Hematopoietic multipotent progenitor cell treated with erythropoietin and hydrocortisone succinate and interleukin-3 and kit ligand, for 4 days (in vitro differentiated cells): Measurements from ENCODE around the gene PPEF1.

Experiments used
- DNase-seq: peaks from one replicate; pipeline ENCODE4 v3.0.0-alpha.2; 2015

The PPEF1 gene, protein sequence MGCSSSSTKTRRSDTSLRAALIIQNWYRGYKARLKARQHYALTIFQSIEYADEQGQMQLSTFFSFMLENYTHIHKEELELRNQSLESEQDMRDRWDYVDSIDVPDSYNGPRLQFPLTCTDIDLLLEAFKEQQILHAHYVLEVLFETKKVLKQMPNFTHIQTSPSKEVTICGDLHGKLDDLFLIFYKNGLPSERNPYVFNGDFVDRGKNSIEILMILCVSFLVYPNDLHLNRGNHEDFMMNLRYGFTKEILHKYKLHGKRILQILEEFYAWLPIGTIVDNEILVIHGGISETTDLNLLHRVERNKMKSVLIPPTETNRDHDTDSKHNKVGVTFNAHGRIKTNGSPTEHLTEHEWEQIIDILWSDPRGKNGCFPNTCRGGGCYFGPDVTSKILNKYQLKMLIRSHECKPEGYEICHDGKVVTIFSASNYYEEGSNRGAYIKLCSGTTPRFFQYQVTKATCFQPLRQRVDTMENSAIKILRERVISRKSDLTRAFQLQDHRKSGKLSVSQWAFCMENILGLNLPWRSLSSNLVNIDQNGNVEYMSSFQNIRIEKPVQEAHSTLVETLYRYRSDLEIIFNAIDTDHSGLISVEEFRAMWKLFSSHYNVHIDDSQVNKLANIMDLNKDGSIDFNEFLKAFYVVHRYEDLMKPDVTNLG

DNA sequence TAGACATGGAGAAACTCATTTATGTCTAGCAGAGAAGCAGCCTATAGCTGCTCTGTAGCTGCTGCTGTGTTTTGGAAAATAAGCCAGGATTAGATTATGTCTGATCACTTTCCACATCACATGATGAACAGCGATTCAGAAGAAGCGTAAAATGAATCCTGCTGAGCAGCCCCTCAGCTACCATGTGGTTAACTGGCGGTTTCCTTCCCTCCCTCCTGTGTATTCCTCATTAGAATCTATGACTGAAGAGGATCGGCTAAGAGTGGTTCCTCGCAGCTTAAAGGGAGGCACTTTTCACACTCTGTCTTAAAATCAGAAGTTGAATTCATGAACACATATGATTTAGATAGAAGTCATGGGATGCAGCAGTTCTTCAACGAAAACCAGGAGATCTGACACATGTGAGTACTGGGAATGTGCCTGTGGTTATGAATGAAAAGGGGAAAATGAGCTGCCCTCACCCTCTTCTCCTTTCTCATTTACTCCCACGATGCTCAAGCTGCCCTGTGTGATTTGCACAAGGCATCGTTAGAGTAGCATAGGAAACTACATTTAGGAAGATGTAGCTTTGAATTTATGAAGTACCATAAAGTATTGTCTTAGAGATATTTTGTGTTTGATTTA lies at the start of gene PPEF1:
PPEF1 (plus strand) TSS at position 220 of the 624 bp plus-strand sequence; CDS start at position 356, 136 bp downstream.
- DNase-seq = peak; percentile 7

DNA sequence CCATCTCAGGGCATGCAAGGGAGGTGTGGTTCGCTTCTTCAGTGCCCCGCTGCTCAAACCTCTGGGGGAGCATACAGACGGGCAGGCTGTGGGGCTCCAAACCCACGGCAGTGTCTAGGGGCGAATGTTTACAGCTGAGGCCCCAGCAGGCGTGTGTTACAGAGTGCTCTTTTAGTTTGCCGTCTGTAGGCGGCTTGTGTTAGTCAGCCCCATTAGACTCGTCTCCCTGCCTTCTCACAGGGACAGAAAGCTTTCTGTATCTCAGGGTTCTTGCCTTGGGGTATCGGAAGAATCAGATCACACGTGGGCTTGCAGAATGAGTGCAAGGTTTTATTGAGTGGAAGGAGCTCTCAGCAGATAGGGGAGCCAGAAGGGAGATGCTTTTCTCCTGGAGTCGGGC lies 46.2 kb upstream of the PPEF1 start:
- no peak for DNase-seq

DNA sequence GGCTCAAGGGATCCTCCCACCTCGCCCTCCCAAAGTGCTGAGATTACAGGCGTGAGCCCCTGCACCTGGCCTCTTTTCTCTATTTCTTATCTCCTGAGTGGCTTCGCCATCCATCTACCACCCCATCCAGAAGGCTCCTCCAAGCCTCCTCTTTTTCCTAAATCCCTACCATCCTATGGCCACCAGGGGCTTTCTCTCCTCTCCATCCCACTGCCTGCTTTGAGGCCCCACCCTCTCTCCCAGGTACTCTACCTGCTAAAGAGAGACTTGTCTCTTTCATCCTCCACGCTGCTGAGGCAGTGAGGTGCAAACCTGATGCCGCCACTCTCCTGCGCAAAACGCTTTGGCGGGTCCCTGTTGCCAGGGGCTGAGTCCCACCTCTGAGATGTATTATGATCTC lies 42.5 kb upstream of the PPEF1 start:
- no peak for DNase-seq

DNA sequence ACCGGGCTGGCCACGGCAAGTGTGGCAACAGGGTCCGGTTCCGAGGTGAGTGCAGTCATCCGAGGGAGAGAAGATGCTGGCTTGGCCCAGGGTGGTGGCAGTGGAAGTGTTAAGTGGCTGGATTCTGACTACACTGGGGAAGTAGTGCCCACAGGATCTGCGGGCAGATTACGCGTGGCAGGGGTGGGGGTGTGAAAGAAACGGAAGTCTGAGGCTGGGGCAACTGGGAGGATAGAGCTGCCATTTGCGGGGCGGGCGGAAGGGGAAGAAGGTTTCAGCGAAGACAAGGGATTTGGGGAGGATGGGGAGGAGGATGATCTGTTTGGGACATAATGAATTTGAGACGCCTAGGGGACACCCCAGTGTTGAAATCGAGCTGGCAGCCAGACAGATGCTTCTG lies 40.8 kb upstream of the PPEF1 start:
- peak; percentile 28 for DNase-seq

DNA sequence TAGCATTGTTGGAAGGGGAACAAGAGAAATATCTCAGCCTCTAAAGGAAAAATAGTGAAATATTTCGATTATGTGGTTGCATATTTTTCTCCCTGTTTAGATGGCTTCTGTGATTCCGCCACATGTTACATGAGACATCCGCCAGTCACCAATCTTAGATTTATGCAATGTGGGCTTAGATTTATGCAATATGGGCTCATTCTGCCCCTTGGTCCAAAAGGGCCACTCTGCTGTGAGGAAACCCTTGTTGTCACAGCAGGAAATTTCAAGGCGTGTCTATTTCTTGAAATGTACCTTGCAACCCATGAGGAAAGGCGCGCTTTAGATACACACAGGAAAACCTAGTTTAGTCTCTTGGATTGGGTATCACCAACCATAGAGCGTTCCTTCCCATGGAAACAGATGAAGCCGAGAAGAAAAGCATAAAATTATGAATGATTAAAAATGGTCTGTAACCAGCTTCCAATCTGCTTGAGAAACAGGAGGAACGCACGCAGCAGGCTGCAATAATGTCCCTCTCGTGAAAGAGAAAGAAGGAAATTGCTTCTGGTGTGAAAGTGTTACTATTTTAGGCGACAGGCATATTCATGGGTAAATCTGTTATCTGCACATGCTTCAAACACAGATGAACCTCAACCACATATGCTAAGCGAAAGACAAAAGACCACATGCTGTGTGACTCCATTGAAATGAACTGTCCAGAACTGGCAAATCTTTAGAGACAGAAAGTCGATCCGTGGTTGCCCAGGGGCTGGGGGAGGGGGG lies 39.2 kb upstream of the PPEF1 start:
- DNase-seq = peak; percentile 39

DNA sequence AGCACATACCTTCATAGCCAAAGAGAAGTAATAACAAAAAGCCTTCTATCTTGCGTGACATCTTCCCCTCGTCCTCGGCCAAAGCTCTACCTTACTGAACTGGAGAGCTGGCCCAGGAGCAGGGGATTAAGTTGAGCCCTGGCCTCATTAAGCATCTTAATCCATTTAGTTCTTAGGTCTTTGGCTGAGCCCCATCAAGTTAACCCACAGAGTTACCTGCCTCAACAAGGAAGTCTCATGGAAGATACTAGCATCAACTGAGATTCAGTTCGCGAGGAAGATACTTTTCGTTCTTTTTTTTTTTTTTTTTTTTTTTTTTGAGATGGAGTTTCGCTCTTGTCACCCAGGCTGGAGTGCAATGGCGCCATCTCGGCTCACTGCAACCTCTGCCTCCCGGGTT lies 35.4 kb upstream of the PPEF1 start, which contains the start of gene RS1:
RS1 (minus strand) TSS at position 101 of the 400 bp plus-strand sequence; CDS start at position 61, 40 bp downstream.
- no peak for DNase-seq

DNA sequence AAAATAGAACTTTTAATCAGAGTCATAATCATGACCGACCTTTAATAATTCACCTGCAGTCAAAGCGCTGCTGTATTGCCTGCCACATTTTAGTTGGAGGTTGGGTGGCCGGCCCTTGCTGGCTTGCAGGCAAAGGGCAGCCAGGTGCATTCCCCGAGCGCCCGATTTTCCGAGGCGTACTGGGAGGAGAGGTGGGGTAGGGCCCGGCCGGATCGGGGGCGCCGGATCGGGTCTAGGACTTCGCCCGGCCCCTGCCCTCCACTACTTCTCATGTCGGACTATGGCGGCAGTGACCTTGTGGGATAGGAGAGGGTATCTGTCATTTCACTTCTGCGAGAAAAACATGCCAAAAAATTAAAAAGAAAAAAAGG lies 33.0 kb upstream of the PPEF1 start:
- no peak for DNase-seq

DNA sequence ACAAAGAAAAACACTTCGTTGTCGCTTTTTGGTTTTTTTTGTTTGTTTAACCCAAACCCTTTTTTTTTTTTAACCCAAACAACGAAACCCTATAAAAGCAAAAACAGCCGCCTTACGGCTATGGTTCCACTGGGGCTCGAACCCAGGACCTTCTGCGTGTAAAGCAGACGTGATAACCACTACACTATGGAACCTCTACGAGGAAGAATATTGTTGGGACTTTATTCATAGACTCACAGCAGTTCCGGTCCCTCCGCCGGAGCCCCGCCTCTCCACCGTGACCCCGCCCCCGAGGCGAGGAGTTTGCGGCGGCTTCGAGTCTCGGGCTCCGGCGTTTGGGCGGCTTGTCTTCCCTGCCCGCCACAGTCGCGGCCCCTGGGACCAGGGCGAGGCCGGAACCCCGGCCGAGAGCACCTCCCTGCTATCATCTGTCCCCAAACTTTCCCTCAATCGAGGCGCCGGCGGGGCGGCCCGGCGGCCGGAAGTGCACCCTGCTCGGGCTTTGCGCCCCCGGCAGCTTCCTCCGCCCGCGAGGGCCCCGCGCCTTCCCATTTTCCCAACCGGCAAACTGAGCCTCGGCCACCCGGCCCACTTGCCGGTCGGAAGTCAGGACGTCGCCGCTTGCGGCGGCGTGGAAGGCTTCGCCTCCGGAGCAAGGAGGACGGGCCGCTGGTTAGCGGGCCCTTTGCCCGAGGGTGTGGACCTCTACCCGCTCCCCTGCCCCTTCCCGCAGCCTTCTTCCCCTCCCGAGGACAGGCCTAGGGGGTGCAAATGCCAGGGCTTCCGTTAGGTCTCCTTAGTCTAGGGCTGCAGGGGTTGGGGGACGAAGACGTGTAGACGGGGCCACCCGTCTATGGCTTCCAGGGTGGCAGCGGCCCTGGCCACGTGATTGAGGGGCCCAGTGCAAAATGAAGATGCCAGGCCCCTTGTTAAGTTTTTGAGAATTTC lies 32.4 kb upstream of the PPEF1 start:
- peak; percentile 82 for DNase-seq

DNA sequence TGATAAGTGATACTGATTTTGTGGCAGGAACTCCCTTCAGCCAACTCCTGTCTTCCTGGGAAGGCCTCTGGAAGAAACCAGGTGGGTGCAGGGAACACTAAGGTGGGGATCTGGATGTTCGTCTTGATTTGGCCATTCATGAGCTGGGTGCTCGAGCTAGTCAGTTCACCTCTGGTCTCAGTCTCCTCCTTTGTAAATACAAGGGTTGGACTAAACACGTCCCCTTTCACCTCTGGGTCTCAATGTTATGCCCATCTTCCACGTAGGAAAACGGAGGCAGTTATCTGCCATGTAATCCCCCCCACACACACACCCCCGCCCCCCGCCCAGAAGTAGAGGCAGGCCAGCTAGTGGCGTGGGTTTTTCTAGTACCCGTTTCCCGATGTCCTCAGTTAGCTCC lies 31.4 kb upstream of the PPEF1 start:
- DNase-seq = no peak

DNA sequence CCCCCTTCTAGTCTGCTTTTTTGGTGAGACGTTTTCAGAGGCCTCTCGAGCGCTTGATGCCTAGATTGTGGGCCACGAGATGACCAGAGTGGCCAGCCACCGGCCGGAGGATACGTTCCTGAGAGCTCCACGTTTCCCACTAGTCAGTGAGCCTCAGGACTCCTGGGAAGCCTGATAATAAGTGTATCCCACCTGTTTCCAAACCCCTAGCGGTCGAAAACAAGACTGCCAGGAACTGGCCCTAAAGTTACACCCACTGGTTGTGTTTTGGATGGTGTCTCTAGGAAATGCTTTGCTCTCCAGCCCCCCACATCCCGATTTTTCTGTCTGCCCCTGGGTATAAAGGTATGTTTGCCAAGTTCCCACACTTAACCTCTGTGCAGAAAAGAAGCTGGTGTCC lies 31.0 kb upstream of the PPEF1 start:
- no peak for DNase-seq

DNA sequence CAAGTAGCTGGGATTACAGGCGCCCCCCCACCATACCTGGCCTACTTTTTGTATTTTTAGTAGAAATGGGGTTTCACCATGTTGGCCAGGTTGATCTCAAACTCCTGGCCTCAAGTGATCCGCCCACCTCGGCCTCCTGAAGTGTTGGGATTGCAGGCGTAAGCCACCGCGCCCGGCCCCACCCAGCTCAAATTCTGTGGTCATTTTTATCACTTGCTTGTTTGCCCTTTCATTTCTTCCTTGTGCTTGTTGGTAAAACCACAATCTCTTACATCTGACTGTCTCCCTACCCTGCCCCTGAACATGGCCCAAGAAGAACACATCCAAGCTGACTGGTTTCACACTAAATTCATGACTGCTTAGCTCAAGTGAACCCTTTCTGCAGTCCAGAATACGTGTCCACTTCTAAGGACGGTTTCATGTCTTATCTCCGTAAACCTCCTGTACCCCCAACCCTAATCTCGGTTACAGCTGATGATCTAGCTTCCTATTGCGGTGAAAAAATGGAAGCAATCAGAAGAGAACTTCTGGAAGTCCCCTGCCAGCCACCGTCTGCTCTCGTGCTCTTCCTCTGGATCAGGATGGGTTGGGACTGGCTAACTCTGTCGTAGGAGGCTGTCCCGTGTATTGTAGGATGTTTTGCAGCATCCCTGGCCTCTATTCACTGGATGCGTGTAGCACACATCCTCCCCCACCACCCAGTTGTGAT lies 30.1 kb upstream of the PPEF1 start:
- DNase-seq = peak; percentile 90

DNA sequence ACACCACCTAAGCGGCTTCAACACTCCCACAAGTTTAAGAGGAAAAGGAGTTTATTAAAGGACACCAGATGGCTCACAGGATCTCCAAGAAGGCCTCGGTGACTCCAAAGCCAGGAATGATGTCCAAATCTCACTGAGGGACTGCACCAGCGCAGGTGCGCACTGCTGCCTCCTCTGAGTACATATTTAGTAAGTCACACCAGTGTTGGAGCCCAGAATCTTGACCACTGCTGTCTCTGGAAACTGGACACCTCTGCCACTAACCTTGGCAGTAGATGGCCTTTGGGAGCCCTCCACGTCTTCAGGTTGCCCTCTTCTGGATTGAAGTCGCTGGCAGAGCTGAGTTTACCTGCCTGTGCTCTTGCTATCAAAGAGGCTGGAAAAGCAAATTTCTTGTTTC lies 25.4 kb upstream of the PPEF1 start:
- no peak for DNase-seq

DNA sequence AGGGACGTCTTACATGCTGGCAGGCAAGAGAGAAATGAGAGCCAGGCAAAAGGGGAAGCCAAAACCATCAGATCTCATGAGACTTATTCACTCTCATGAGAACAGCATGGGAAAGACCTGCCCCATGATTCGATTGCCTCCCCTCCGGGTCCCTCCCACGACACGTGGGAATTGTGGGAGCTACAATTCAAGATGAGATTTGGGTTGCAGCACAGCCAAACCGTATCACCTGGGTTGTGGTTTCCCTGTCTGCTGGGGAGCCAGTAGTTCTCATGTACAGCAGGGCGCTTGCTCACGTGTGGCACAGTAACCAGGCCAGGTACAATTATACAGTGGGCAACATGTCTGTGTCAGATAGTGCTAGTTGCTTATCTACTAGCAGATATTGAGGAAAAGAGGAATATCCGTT lies 24.5 kb upstream of the PPEF1 start:
- DNase-seq = no peak

DNA sequence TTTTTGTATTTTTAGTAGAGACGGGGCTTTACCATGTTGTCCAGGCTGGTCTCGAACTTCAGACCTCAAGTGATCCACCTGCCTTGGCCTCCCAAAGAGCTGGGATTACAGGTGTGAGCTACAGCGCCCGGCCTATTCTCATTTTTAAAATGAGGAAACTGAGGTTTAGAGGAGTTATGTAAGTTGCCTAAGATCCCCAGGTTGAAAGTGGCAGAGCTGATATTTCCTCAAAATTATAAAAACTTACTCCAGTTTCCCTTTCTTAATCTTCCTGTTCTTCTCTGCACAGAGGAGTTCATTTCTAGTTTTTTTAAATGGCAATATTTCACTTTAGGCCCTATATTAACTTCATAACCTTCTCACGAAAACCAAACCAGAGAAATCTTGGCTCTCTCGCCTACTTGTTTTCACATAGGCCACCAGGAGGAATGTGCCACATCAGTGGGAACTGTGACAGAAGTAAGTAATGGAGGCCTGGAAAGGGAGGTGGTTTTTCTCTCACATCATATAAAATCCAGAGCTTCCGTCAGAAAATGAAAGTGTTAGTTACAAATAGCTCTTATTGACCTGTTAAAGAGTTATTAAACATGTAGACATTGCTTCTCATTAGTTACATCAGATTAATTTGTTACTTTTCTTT lies 19.5 kb upstream of the PPEF1 start:
- DNase-seq = no peak

DNA sequence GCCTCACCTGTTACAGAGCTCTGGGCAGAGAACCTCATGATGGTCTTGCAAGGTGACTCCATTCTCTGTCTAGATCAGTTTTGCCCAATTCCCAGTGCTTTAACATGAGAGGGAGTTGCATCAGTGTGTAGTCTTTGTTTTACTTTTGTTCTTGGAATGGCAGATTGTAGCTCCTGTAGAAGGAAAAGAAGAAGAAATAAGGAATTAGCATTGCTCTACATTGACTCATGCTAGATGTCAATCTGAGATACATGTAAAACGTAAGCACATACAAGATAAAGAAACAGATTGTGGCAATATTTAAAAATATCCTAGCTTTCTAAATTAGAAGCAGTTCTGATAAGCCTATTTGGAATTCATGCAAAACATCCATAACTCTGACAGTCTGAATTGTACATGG lies 16.0 kb upstream of the PPEF1 start:
- no peak for DNase-seq

DNA sequence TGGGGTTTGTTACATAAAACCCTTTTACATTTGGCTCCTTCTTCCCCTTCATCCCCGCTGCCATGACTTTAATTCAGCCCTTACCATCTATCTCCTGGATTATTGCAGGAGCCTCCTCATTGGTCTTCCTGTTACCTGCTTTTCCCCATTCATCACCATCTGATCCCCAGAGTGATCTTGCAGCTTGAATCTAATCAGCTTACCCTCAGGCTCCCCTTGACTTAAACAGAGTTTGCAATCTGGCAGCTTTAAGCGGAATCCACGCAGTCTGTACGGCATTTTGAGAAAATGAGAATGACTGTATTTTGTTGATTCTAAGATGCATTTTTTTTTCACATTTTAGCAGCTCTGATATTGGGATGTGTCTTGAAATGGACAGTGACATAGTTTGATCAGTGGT lies 14.9 kb upstream of the PPEF1 start:
- DNase-seq = no peak

DNA sequence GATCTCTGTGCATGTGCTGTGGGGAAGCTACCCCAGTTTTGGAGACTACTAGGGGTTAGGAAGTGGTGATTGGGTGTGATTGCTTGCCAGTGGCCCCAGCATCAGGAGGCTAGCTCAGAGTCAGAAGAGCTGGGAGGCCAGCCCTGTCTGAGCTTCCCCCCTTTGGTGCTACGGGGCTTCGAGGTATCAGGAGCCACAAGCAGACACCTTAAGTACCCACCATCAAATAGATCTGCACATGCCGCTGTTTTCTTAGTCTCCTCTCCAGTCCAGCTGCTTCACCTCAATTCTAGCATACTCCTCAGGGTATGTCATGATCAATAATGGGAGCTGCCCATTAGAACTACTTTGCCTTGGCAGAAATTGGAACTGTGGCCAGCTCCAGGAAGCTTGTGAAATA lies 10.8 kb upstream of the PPEF1 start:
- DNase-seq = no peak

DNA sequence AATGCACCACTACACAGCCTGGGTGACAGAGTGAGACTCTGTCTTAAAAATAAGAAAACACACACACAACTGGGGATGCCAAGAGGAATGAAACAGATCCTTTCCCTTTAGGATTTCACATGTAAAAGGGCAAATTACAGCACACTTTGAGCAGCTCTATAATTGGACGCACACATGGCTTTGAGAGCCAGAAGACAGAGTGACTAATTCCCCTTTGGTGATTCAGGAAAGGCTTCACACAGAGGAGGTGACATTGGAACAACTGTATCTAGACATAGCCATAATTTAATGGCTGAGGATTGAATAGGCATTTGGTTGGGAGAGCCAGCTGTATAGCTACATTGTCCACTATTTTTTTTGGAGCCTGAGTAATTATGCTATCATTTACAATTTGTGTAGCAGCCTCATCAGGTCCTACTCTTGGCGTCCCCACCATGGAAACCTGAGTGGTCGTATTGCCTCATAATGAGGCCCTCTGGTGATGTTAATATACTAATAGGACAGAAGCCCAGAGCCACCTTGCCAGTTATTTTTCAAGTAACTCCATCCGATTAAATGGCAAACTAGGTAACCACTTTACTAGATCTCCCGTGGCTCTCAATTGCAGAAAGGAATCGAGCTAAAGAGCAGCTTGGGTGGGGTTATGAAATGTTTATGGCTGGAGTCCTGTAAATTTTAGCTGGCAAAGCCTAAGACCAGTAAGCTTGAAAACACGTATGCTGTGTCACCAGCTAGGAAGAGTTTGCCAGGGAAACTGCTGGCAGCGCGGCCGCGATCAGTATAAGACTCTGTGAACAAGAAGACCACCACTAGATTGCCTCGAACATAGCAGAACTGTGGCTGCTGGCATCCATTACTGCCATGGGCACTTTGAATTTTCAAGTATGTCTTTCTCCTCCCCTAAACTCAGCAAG lies 8.5 kb upstream of the PPEF1 start:
- DNase-seq = no peak

DNA sequence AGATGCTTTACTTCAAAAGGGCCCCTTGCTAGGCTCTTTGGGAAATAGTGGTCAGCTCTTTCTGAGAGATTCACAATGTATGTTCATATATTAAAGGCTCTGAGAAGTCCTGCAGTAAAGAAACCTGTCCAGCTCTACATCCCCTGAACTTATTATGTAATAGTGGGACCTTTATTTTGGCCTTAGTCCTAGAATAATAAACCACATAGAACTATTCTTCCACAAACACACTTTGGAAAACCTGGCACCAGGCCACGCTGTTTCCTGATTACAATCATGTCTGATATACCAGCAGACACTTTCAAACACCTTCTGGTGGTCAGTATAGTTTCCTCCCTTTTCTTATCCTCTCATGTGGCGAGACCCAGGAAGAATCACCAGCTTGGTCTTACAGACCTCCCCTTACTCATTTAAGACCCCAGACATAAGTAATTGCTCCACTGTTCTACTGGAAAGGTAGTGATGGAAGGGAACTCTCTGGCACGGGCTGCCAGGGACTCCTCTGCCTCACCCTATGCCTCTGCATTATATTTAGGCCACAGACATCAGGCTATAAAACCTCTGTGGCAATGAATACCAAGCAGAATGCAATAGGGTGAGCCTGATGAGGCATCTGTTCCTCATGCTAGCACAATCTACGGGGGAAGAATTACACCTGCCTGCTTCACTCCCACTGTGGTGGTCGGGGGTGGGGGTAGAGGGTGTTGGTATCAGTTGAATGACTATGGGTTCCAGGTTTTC lies 5.7 kb upstream of the PPEF1 start:
- DNase-seq = no peak
